A673 (cell line): ENCODE data around the gene CNN2.

Experiments used
- CTCF ChIP-seq: fragments of 300-800, 200-600 bp; sonication (generic); conservative IDR thresholded peaks from 2 replicates; pipeline ENCODE4 v1.5.1; 2017; ENCODE audit warnings: low read depth, mild to moderate bottlenecking, antibody characterized with exemption, low read length, moderate library complexity, mixed read lengths
- EZH2 ChIP-seq: fragments of 200-600 bp; sonication (generic); IDR thresholded peaks from 2 replicates; pipeline ENCODE4 v1.6.1; 2017; ENCODE audit warnings: borderline replicate concordance, low read depth, mild to moderate bottlenecking, mixed read lengths, antibody characterized with exemption, low read length; ENCODE audit not compliant: poor library complexity, severe bottlenecking

- TF ChIP-seq CTCF (no peak), EZH2 (no peak)
Observed at GRCh38 chr19:1013218-1013617, 13.2 kb upstream of the CNN2 start.
